Epithelial cell of proximal tubule (primary cell): Measurements from ENCODE around the gene CHMP6. TPM values are rescaled to one million over a fixed set of nuclear protein-coding genes. Genes with fewer than 3 reads are reported as not detected.

ENCODE experiments used
- DNase-seq: peaks from one replicate; pipeline ENCODE4 v3.0.0-alpha.2; 2011; ENCODE audit warnings: low read depth
- H3K4me3 ChIP-seq: 2 replicates; pipeline ENCODE4 v1.5.1; 2011; ENCODE audit warnings: low read depth, mild to moderate bottlenecking, low read length
- total RNA-seq: library from RNA; depleted of rRNA; stranded (reverse); fragments of >200 nt; gene quantifications from 2 replicates; pipeline ENCODE4 v1.2.3, GENCODE V29; 2015
- TF ChIP-seq, protein P1 (sequence below): conservative IDR thresholded peaks from 2 replicates; pipeline ENCODE4 v1.5.1; 2012; ENCODE audit warnings: low read depth, mild to moderate bottlenecking, low read length

The CHMP6 gene
- total RNA-seq, 1 donor from 2014 or later, result 32.6 TPM

DNA sequence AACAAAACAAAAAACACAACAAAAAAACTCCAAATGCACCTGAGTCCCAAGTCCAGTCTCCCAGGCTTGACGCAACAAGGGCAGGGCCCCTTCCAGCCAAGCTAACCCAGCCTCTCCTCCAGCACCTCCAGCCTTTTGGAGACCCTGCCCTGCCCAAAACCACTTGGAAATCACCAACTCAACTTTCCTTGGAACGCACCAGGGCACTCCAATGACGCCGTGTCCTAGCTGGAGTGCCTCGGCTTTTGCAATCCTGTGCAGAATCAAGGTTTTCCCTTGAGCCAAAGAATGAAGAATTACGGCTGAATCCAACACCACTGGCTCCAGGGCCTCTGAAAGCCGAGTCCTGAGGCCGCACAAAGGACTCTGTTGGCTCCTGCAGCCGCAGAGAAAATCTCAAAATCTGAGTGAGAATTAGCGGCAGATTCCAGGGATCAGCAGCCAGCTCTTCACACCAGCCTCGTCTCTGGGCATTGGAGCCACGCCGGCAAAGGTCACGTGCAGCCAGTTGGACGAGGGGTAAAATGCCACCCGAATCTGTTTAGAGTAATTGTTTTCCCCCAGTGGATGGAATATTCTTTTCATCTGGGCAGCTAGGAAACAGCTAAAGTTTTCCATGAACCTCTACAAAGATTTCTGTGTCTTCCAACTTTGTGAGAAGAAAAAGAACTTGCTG is 33.6 kb downstream of the CHMP6 start:
- TF ChIP-seq, protein P1, sequence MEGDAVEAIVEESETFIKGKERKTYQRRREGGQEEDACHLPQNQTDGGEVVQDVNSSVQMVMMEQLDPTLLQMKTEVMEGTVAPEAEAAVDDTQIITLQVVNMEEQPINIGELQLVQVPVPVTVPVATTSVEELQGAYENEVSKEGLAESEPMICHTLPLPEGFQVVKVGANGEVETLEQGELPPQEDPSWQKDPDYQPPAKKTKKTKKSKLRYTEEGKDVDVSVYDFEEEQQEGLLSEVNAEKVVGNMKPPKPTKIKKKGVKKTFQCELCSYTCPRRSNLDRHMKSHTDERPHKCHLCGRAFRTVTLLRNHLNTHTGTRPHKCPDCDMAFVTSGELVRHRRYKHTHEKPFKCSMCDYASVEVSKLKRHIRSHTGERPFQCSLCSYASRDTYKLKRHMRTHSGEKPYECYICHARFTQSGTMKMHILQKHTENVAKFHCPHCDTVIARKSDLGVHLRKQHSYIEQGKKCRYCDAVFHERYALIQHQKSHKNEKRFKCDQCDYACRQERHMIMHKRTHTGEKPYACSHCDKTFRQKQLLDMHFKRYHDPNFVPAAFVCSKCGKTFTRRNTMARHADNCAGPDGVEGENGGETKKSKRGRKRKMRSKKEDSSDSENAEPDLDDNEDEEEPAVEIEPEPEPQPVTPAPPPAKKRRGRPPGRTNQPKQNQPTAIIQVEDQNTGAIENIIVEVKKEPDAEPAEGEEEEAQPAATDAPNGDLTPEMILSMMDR, result no peak

DNA sequence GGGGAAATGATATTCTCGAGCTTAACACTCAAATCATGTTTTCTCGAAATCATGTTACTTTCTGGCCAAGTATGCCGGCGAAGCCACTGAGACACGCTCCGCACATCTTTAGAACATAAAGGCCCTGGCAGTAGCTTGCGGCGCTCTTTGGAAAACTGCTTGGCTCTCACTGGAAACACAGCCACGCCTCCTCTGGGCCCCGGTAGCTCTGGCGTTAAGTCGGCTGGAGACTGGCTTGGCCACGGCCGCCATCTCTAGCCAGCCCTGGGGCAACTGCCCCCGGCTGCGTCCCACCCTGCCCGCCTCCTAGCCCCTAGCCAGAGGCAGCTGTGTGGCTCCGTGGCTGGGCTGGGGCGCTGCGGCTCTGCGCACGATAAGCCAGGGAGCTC is 34.1 kb downstream of the CHMP6 start:
- TF ChIP-seq, protein P1, result no peak
- no peak for DNase-seq
- no peak overlapping the region for H3K4me3 ChIP-seq

More for the DNA sequence above, 33.6 kb downstream of the CHMP6 start:
- H3K4me3 ChIP-seq, result no peak overlapping the region
- no peak for DNase-seq

DNA sequence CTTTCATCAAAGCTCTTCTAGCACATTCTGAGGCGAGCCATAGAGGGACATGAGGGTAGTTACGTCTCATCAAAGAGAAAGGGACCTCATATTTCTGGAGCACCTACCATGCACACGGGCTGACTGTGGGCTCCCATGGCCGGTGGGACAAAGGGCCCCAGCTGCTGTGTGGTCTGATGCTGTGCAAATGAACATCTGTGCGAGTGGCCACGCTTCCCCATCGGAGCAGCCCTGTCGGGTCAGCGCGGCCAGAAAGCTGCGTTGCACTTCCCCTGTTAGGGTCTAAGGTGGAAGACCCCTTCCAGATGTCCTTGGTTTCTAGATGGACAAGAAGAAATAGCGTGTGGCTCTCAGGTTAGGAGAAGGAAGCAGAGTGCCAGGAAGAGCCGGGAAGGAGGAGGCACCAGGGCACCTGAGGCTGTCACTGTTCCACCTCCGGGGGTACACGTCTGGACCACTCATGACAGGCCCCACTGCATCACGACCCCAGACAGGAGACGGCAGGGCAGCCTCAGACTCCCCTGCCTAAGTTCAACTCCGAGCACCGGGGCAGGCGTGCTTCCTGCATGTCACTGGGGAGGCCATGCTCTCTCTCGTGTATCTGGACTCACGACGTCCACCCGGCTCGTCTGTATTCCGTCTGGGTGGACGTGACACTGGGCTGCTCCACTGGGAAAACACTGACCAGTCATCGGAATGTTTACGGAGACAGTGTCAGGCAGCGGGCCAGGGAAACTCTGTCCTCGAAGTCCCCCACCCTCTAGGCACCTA is 34.8 kb downstream of the CHMP6 start:
- DNase-seq, result no peak
- TF ChIP-seq, protein P1, result no peak
- H3K4me3 ChIP-seq, result no peak overlapping the region

DNA sequence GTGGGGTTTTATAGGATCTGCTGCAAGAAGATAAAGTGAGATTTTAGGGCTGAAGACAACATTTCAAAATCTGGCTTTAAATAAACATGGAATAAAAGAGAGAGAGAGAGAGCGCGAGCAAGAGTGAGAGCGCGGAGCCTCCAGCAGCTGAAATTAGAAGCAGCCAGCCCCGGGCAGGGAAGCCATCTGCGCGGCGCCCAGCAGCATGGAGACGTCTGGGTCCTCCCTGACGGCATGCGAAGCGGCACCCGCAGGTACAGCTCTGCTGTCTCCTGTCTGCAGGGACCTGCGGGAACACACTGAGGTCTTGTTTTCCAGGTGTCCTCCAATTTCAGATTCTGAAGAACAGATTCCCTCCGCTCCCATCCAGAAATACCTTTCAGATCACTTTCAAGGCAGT is 35.4 kb downstream of the CHMP6 start:
- no peak overlapping the region for H3K4me3 ChIP-seq
- TF ChIP-seq, protein P1, result no peak
- no peak for DNase-seq

DNA sequence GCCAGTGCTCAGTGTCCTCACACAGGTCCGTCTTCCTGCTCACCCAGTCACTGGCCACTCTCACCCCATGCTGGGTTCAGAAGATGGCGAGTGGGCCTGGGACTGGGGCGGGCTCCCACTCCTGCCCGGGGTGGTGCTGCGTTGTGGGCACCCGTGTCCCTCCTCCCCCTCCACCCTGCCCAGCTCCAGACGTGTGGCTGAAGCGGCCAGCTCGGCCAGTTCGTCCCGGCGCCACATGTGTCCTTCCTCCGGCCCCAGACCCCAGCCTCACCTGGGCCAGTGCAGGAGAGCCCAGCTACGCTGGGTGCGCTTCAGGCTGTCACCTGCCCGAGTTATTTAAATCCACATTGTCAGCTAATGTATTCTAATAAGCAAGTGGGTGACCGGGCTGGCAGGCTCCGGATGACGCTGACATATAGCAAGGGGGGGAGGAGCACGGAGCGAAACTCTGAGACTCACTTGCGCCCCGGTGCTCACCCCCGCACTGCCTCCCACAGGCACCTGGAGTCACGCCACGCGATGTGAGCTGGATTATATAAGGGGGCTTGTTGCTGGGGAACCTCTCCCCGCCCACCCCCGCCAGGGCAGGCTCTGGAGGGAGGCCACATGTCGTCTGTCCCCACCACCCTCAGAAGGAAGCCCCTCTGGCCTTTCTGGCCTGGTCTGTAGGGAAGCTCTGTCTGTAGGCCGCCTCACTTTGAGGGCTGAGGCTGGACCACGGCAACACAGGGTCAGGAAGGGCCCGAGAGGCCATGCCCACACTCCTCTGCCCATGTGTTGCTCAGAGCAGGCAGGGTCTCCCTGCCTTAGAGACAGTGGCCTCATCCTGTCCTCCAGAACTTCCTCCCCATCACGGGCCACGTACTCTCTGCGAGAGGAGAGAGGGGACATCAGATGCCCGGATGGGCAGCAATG is 36.2 kb downstream of the CHMP6 start:
- DNase-seq, result no peak
- TF ChIP-seq, protein P1, result no peak
- no peak overlapping the region for H3K4me3 ChIP-seq

DNA sequence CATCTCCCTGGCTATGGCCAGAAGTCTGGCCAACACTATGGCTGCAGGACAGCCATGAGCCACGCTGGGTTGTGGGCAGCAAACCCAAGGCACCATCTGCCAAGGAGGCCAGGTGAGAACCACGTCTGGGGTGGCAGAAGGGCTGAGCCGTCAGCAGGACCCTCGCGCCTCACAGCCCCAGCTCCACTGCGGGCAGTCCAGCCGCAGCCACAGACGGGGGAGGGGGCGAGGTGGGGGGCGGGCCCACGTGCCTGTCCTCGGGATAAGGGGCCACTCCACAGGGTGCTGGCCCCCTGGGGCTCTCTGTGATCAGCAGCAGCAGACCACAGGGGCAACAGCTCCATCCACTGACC is 36.8 kb downstream of the CHMP6 start:
- DNase-seq, result no peak
- no peak overlapping the region for H3K4me3 ChIP-seq
- TF ChIP-seq, protein P1, result no peak
